ENCODE data around the gene SLC28A1.

DNA sequence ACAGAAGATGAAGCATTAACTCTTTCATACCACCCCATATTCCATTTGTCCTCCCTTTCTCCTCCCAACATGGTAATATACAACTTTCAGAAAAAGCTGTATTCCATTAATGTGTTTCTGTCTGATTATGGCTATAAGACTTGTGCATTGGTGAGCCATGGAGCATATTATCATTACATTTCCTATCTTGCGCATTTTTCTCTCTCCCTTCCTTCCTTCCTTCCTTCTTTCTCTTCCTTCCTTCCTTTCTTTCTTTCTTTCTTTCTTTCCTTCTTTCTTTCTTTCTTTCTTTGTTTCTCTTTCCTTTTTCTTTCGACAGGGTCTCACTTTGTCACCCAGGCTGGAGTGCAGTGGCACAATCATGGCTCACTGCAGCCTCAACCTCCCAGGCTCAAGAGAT is 71.7 kb downstream of the SLC28A1 start:
- TF ChIP-seq, protein P1, sequence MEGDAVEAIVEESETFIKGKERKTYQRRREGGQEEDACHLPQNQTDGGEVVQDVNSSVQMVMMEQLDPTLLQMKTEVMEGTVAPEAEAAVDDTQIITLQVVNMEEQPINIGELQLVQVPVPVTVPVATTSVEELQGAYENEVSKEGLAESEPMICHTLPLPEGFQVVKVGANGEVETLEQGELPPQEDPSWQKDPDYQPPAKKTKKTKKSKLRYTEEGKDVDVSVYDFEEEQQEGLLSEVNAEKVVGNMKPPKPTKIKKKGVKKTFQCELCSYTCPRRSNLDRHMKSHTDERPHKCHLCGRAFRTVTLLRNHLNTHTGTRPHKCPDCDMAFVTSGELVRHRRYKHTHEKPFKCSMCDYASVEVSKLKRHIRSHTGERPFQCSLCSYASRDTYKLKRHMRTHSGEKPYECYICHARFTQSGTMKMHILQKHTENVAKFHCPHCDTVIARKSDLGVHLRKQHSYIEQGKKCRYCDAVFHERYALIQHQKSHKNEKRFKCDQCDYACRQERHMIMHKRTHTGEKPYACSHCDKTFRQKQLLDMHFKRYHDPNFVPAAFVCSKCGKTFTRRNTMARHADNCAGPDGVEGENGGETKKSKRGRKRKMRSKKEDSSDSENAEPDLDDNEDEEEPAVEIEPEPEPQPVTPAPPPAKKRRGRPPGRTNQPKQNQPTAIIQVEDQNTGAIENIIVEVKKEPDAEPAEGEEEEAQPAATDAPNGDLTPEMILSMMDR (IDR thresholded peaks at IDR 0.05): no peak
- no peak for TF ChIP-seq EZH2 (IDR thresholded peaks at IDR 0.05; ENCODE audit: borderline replicate concordance, insufficient read depth, low read depth, low read length, poor library complexity, severe bottlenecking)

Measured in B cell (primary cell).